Endodermal cell (in vitro differentiated cells): ENCODE results near the gene FBXW7. TPM values are rescaled to one million over a fixed set of nuclear protein-coding genes. Genes with fewer than 3 reads are reported as not detected.

Source experiments
- DNase-seq: peaks from one replicate; pipeline ENCODE4 v3.0.0-alpha.2; 2017
- H3K27ac ChIP-seq: 2 replicates; pipeline ENCODE4 v1.5.1; 2013; ENCODE audit warnings: mild to moderate bottlenecking, low read depth, low read length, moderate library complexity
- H3K27me3 ChIP-seq: 2 replicates; pipeline ENCODE4 v1.6.1; 2013; ENCODE audit warnings: mild to moderate bottlenecking, low read length, moderate library complexity; ENCODE audit not compliant: insufficient read depth, control insufficient read depth, poor library complexity, severe bottlenecking
- H3K36me3 ChIP-seq: 2 replicates; pipeline ENCODE4 v1.7.0; 2013; ENCODE audit warnings: mild to moderate bottlenecking, low read length, moderate library complexity; ENCODE audit not compliant: control insufficient read depth, insufficient read depth
- H3K4me1 ChIP-seq: one replicate; pipeline ENCODE4 v1.7.0; 2013; ENCODE audit warnings: low read length; ENCODE audit not compliant: control insufficient read depth, insufficient read depth
- H3K4me3 ChIP-seq: 2 replicates; pipeline ENCODE4 v1.5.1; 2013; ENCODE audit warnings: mild to moderate bottlenecking, low read length, moderate library complexity
- H3K9ac ChIP-seq: 2 replicates; pipeline ENCODE4 v1.6.1; 2013; ENCODE audit warnings: mild to moderate bottlenecking, low read length, moderate library complexity; ENCODE audit not compliant: poor library complexity, severe bottlenecking; ENCODE audit errors: extremely low read depth
- H3K9me3 ChIP-seq: 2 replicates; pipeline ENCODE4 v1.6.1; 2013; ENCODE audit warnings: mild to moderate bottlenecking, low read length, moderate library complexity; ENCODE audit not compliant: control insufficient read depth
- H3K27ac Mint-ChIP-seq: 2 replicates; pipeline ENCODE4 v1.8.0; 2020; ENCODE audit warnings: mixed read lengths
- H3K27me3 Mint-ChIP-seq: 2 replicates; pipeline ENCODE4 v1.8.0; 2021; ENCODE audit warnings: mild to moderate bottlenecking, mixed read lengths; ENCODE audit not compliant: insufficient read depth
- H3K36me3 Mint-ChIP-seq: 2 replicates; pipeline ENCODE4 v1.8.0; 2020; ENCODE audit warnings: low read depth, mixed read lengths
- H3K4me1 Mint-ChIP-seq: 2 replicates; pipeline ENCODE4 v1.8.0; 2020; ENCODE audit warnings: mixed read lengths
- H3K4me3 Mint-ChIP-seq: 2 replicates; pipeline ENCODE4 v1.8.0; 2020; ENCODE audit warnings: mild to moderate bottlenecking, moderate library complexity, mixed read lengths
- H3K9me3 Mint-ChIP-seq: 2 replicates; pipeline ENCODE4 v1.8.0; 2020; ENCODE audit warnings: mild to moderate bottlenecking, mixed read lengths
- WGBS, 2 experiments: methylation state at CpG; one replicate each; pipeline versions ENCODE4 v1.1.5 to v1.1.7; 2013; ENCODE audit warnings: missing lambda C conversion rate in 2 of 2, mixed read lengths in 1 of 2; ENCODE audit not compliant: insufficient coverage in 1 of 2, insufficient read length in 1 of 2; 5-methylcytosine and 5-hydroxymethylcytosine counted together
- total RNA-seq, 2 donors: library from RNA; stranded (reverse); fragmentation: NEBNext Ultra II Directional in 1 of 2; extraction: Animal tissue kit (Norgen Biotek cat#: 25700) in 1 of 2; gene quantifications; 2 replicates in 1 of 2; 3 replicates in 1 of 2; pipeline ENCODE4 v1.2.1, GENCODE V29; 2021
- TF ChIP-seq, protein P1 (sequence below): fragments of 200-600 bp; sonication (generic); conservative IDR thresholded peaks from 2 replicates; pipeline ENCODE4 v1.5.0; 2021; ENCODE audit warnings: antibody characterized with exemption, mild to moderate bottlenecking

The FBXW7 gene
- total RNA-seq, 2 donors from 2014 or later, result 34.3 to 34.4 TPM

DNA sequence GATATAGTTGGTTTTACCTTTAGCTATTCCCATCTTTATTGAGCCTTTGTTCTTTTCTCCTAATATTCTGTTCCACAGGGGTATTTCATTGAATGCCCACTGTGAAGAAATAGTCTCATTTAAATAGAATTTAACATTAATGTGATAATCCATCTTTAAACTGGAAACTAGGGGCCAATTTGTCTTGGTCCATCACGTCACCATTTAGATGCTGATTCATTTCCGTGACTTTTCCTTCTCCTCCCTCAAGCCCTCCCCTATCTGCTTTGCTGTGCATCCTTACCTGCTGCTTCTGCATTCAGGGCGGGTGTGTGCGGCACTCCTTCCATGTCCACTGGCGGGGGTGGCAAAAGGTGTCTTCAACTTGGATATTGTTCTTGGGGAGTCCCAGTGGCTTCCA, 241.1 kb downstream of the FBXW7 start:
- Histone ChIP-seq H3K4me1 (no peaks in the 10 kb centered on the region), H3K4me3 (no peak overlapping the region), H3K27me3 (no peaks in the 10 kb centered on the region), H3K9ac (no peak overlapping the region), H3K9me3 (no peaks in the 10 kb centered on the region), H3K27ac (no peak overlapping the region), H3K36me3 (no peaks in the 10 kb centered on the region)
- Mint-ChIP-seq H3K4me3 (no peak overlapping the region), H3K27me3 (no peaks in the 10 kb centered on the region), H3K9me3 (no peaks in the 10 kb centered on the region), H3K4me1 (no peaks in the 10 kb centered on the region), H3K36me3 (no peaks in the 10 kb centered on the region), H3K27ac (no peak overlapping the region)
- TF ChIP-seq, protein P1, sequence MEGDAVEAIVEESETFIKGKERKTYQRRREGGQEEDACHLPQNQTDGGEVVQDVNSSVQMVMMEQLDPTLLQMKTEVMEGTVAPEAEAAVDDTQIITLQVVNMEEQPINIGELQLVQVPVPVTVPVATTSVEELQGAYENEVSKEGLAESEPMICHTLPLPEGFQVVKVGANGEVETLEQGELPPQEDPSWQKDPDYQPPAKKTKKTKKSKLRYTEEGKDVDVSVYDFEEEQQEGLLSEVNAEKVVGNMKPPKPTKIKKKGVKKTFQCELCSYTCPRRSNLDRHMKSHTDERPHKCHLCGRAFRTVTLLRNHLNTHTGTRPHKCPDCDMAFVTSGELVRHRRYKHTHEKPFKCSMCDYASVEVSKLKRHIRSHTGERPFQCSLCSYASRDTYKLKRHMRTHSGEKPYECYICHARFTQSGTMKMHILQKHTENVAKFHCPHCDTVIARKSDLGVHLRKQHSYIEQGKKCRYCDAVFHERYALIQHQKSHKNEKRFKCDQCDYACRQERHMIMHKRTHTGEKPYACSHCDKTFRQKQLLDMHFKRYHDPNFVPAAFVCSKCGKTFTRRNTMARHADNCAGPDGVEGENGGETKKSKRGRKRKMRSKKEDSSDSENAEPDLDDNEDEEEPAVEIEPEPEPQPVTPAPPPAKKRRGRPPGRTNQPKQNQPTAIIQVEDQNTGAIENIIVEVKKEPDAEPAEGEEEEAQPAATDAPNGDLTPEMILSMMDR, result no peak
- 90 to 100% methylated on average over 5 of the region's 5 CpGs for WGBS, 2 experiments
- no peak for DNase-seq

DNA sequence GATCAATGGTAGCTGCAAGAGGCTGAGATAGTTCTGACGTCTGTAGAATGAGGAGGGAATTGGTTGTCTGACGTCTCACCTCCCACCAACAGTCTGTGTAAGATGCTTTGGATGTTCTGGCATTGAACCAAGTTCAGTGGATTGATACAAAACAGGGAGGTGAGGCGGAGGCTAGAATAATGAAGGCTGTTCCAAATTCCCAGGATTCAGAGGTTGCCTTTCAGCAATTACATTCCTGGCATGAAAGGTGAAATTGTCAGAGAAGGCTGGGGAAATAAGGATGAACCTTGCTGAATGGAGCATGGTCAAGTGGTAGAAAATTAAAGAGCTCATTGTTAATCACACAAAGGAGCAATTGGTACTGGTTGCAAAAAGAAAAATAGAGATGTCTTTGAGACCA, 241.6 kb downstream of the FBXW7 start:
- Mint-ChIP-seq H3K9me3 (no peaks in the 10 kb centered on the region), H3K27ac (no peak overlapping the region), H3K27me3 (peaks cover 2% of the 10 kb centered on the region), H3K4me1 (no peaks in the 10 kb centered on the region), H3K4me3 (no peak overlapping the region), H3K36me3 (no peaks in the 10 kb centered on the region)
- H3K4me3 ChIP-seq, result no peak overlapping the region
- H3K9ac ChIP-seq, result no peak overlapping the region
- WGBS, 2 experiments, result 87 to 100% methylated on average over 3 of the region's 3 CpGs
- H3K9me3 ChIP-seq, result no peaks in the 10 kb centered on the region
- H3K27ac ChIP-seq, result no peak overlapping the region
- H3K36me3 ChIP-seq, result no peaks in the 10 kb centered on the region
- H3K27me3 ChIP-seq, result no peaks in the 10 kb centered on the region
- no peaks in the 10 kb centered on the region for H3K4me1 ChIP-seq
- TF ChIP-seq, protein P1, result no peak
- no peak for DNase-seq

DNA sequence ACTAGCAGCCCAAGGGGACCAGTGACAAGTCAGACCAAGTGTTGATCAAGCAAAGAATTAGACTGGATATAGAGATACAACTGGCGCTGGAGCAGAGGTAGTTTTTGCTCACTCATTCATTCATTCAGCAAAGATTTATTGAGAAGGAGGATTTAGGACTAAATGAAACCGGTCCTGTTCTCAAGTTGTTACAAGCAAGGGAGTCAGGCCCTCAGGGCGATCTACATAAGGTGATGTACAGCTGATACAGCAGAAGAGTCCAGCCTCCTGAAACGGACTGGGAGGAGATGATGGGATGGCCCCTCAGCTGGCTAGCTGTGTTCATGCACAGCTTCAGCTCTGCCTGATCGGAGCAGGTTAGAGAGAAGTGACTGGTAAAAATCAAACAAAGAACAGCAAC, 242.4 kb downstream of the FBXW7 start:
- TF ChIP-seq, protein P1, result no peak
- Histone ChIP-seq H3K4me3 (no peak overlapping the region), H3K9ac (no peak overlapping the region), H3K9me3 (no peaks in the 10 kb centered on the region), H3K27ac (no peak overlapping the region), H3K4me1 (no peaks in the 10 kb centered on the region), H3K27me3 (no peaks in the 10 kb centered on the region), H3K36me3 (no peaks in the 10 kb centered on the region)
- Mint-ChIP-seq H3K27me3 (peaks cover 2% of the 10 kb centered on the region), H3K9me3 (no peaks in the 10 kb centered on the region), H3K4me1 (no peaks in the 10 kb centered on the region), H3K36me3 (no peaks in the 10 kb centered on the region), H3K27ac (no peak overlapping the region), H3K4me3 (no peak overlapping the region)
- DNase-seq, result no peak
- 88 to 93% methylated on average over 3 to 5 of the region's 5 CpGs for WGBS, 2 experiments
